ENCODE results near the gene ING1. TPM values are rescaled to one million over a fixed set of nuclear protein-coding genes. Genes with fewer than 3 reads are reported as not detected.

ING1 gene
- total and polyA plus RNA-seq, 2 of the 4 experiments (the other 2 are of a cell fraction) = 9.1 to 13.5 TPM

- Histone ChIP-seq H4K8ac (ENCODE audit: low read depth in 2 of 2, low read length in 2 of 2) (no peak overlapping the region), H3K9me3 (ENCODE audit: control insufficient read depth, insufficient read depth, low read length) (no peaks in the 10 kb centered on the region), H2BK5ac (ENCODE audit: low read depth, low read length, poor library complexity, severe bottlenecking) (no peak overlapping the region), H2BK15ac (ENCODE audit: low read depth, low read length) (no peak overlapping the region), H3K4me3 (ENCODE audit: insufficient read depth, low read depth, low read length) (no peak overlapping the region), H3K27me3 (ENCODE audit: control insufficient read depth, insufficient read depth, low read length) (no peaks in the 10 kb centered on the region), H2BK20ac (ENCODE audit: low read depth, low read length) (no peak overlapping the region), H2BK120ac (ENCODE audit: low read depth, low read length) (no peak overlapping the region), H4K5ac (ENCODE audit: low read depth, low read length) (no peak overlapping the region), H3K9me1 (ENCODE audit: insufficient read depth, low read length) (no peaks in the 10 kb centered on the region), H3K4ac (ENCODE audit: low read depth, low read length) (no peak overlapping the region), H3K14ac (replicated peaks; ENCODE audit: low read depth, low read length) (no peak overlapping the region), H3K79me1 (ENCODE audit: low read depth in 1 of 2, low read length in 2 of 2) (peaks cover 0 to 3% of the 10 kb centered on the region in 2 experiments; a peak in 2 of 4 replicates), H3K36me3 (ENCODE audit: control insufficient read depth, insufficient read depth, low read length) (peaks cover 56% of the 10 kb centered on the region), H3K4me2 (ENCODE audit: low read depth, low read length) (no peak overlapping the region), H2AFZ (replicated peaks; ENCODE audit: low read length, poor library complexity) (no peak overlapping the region), H2AK9ac (replicated peaks; ENCODE audit: low read depth, low read length, poor library complexity) (no peak overlapping the region), H3K4me1 (ENCODE audit: control insufficient read depth, insufficient read depth, low read length) (no peaks in the 10 kb centered on the region), H2AK5ac (ENCODE audit: low read depth, low read length) (no peak overlapping the region), H3K23ac (ENCODE audit: low read depth, low read length) (no peak overlapping the region), H3K9ac (ENCODE audit: low read depth, low read length) (no peak overlapping the region), H4K91ac (ENCODE audit: insufficient read depth, low read depth, low read length) (no peak overlapping the region), H3K56ac (ENCODE audit: extremely low read depth, insufficient read depth, low read length) (no peak overlapping the region), H3K18ac (ENCODE audit: low read depth, low read length) (no peak overlapping the region), H3K27ac (ENCODE audit: insufficient read depth, low read length) (no peak overlapping the region), H4K20me1 (ENCODE audit: insufficient read depth, low read length) (no peaks in the 10 kb centered on the region)
- POLR2A ChIA-PET (ENCODE audit: unreplicated experiment) = no interaction called here
- no TSS peak for BruUV-seq (replicated peaks)
- WGBS, 2 experiments (ENCODE audit: extremely low coverage in 2 of 2, insufficient read length in 1 of 2) = 100% methylated on average over 5 of the region's 8 CpGs; no CpG with 5 or more reads in 1 of the 2 experiments
- in situ Hi-C loops (cut with MboI; ENCODE audit: low sequenced_read_pairs) = no loop called here
- ATAC-seq (ENCODE audit: low read depth) = no peak
- intact Hi-C loops (cut with micrococcal nuclease) = no loop called here
- no peak for DNase-seq
- TF ChIP-seq RFX5 (IDR thresholded peaks at IDR 0.05; ENCODE audit: low read depth, low read length) = no peak
- no peak for TF ChIP-seq ELK1 (IDR thresholded peaks at IDR 0.05; ENCODE audit: borderline replicate concordance, low read depth, low read length)
- TF ChIP-seq FOS (IDR thresholded peaks at IDR 0.05; ENCODE audit: low read depth, low read length) = no peak
- TF ChIP-seq MAZ (IDR thresholded peaks at IDR 0.05; ENCODE audit: borderline replicate concordance, low read depth, low read length) = no peak
- no peak for TF ChIP-seq MXI1 (IDR thresholded peaks at IDR 0.05; ENCODE audit: borderline replicate concordance, low read depth, low read length)
- no peak for TF ChIP-seq SMC3 (IDR thresholded peaks at IDR 0.05; ENCODE audit: low read depth, low read length)
- TF ChIP-seq CTCF (conservative IDR thresholded peaks at IDR 0.05; ENCODE audit: low read depth, low read length) = no peak
- TF ChIP-seq USF2 (IDR thresholded peaks at IDR 0.05; ENCODE audit: low read depth, low read length) = no peak
- no peak for TF ChIP-seq CHD1 (IDR thresholded peaks at IDR 0.05; ENCODE audit: low read depth, low read length)
- no peak for TF ChIP-seq CEBPB (IDR thresholded peaks at IDR 0.05; ENCODE audit: low read depth, low read length)
- TF ChIP-seq NFE2L2 (IDR thresholded peaks at IDR 0.05; ENCODE audit: low read depth, low read length) = no peak
- no peak for TF ChIP-seq MAFK (IDR thresholded peaks at IDR 0.05; ENCODE audit: low read depth, low read length)
- CTCF ChIA-PET = no interaction called here
- dilution Hi-C loops (cut with HindIII; ENCODE audit: low sequenced_read_pairs, unreplicated experiment) = no loop called here
These were observed 47.3 kb upstream of the ING1 start for GRCh38 chr13:110666255-110666533.

All from IMR-90 (cell line).